ENCODE measurements around the gene NQO2. TPM values are rescaled to one million over a fixed set of nuclear protein-coding genes. Genes with fewer than 3 reads are reported as not detected.

The NQO2 gene
- polyA plus RNA-seq, 1 of the 3 experiments (the other 2 are of a cell fraction): 19.2 TPM

- no peak overlapping the region for H3K4me3 ChIP-seq (ENCODE audit: low read depth in 2 of 2, low read length in 1 of 2)
- H4K20me1 ChIP-seq (ENCODE audit: insufficient read depth): no peaks in the 10 kb centered on the region
- H3K9ac ChIP-seq: no peak overlapping the region
- H3K9me2 ChIP-seq: no peaks in the 10 kb centered on the region
- WGBS (ENCODE audit: low lambda C conversion rate): 93% methylated on average over 9 of the region's 11 CpGs
- DNase-seq: no peak
- peaks cover 0 to 14% of the 10 kb centered on the region in 2 experiments for H3K36me3 ChIP-seq (replicated peaks in 1 of 2; ENCODE audit: control insufficient read depth in 1 of 2, insufficient read depth in 2 of 2, low read length in 1 of 2)
- CTCF ChIA-PET: interaction anchor here (0.8 to 2.2 kb wide), 2 partner anchors 8 to 31 kb away, joined by 3 to 11 read pairs; no protein-coding TSS in a partner anchor
- no peak overlapping the region for H3K4me2 ChIP-seq
- H3K4me1 ChIP-seq (ENCODE audit: control insufficient read depth in 1 of 2, insufficient read depth in 2 of 2, low read depth in 1 of 2, low read length in 1 of 2): peaks cover 3 to 19% of the 10 kb centered on the region in 2 experiments; a peak in 3 of 4 replicates
- H3K27ac ChIP-seq (ENCODE audit: low read depth in 2 of 2, low read length in 1 of 2): no peak overlapping the region
- peaks cover 66% of the 10 kb centered on the region for H3K79me2 ChIP-seq (ENCODE audit: insufficient read depth)
- H3K27me3 ChIP-seq (ENCODE audit: insufficient read depth): no peaks in the 10 kb centered on the region
- H3K9me3 ChIP-seq: no peaks in the 10 kb centered on the region
- TF ChIP-seq GATA2 (CRISPR knock-in tag; IDR thresholded peaks at IDR 0.05) (no peak), TEAD4 (IDR thresholded peaks at IDR 0.05; ENCODE audit: borderline replicate concordance, insufficient read depth) (no peak), TAF1 (IDR thresholded peaks at IDR 0.05; ENCODE audit: borderline replicate concordance, low read depth, low read length) (no peak), EP300 (IDR thresholded peaks at IDR 0.05; ENCODE audit: borderline replicate concordance in 1 of 2, low read depth in 1 of 2, low read length in 1 of 2) (no peak), MXI1 (IDR thresholded peaks at IDR 0.05; ENCODE audit: low read depth, low read length) (no peak), YY1 (IDR thresholded peaks at IDR 0.05; ENCODE audit: low read depth) (no peak)
- peaks cover 20% of the 10 kb centered on the region for H3F3A ChIP-seq (replicated peaks; ENCODE audit: insufficient read depth)
- POLR2A ChIA-PET: interaction anchor here (1.4 kb wide), 1 partner anchor 14 kb away, joined by 3 read pairs; no protein-coding TSS in a partner anchor
- H2AFZ ChIP-seq (ENCODE audit: low read depth): no peak overlapping the region
Observed at GRCh38 chr6:2957696-2958330, 41.9 kb upstream of the NQO2 start.

DNA sequence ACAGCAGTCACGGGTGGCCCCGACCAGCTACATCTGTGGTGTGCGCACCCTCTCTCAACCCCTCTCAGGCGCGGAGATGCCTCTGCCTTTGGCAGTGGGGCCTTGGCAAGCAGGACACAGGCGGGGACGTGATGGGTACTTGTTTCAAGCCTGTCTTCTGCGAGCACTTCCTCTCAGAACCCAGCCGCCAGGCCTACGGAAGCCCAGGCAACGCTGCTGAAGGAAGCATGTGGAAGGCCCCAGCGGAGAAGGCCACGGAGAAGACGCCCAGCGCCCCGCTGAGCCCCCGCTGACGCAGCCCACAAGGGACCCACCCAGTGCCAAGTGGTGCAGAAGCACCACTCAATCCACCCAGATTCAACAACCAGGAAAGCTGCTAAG lies 41.4 kb upstream of the NQO2 start:
- Histone ChIP-seq H3K79me2 (ENCODE audit: insufficient read depth) (peaks cover 68% of the 10 kb centered on the region), H3K36me3 (replicated peaks in 1 of 2; ENCODE audit: control insufficient read depth in 1 of 2, insufficient read depth in 2 of 2, low read length in 1 of 2) (peaks cover 0 to 14% of the 10 kb centered on the region in 2 experiments), H3K4me3 (ENCODE audit: low read depth in 2 of 2, low read length in 1 of 2) (no peak overlapping the region), H3K27ac (ENCODE audit: low read depth in 2 of 2, low read length in 1 of 2) (no peak overlapping the region), H3K9ac (no peak overlapping the region), H4K20me1 (ENCODE audit: insufficient read depth) (no peaks in the 10 kb centered on the region), H2AFZ (ENCODE audit: low read depth) (no peak overlapping the region), H3K27me3 (ENCODE audit: insufficient read depth) (no peaks in the 10 kb centered on the region), H3K4me2 (no peak overlapping the region), H3K9me2 (no peaks in the 10 kb centered on the region), H3K4me1 (ENCODE audit: control insufficient read depth in 1 of 2, insufficient read depth in 2 of 2, low read depth in 1 of 2, low read length in 1 of 2) (peaks cover 0 to 15% of the 10 kb centered on the region in 2 experiments; a peak in 3 of 4 replicates), H3K9me3 (no peaks in the 10 kb centered on the region), H3F3A (replicated peaks; ENCODE audit: insufficient read depth) (peaks cover 15% of the 10 kb centered on the region)
- 95% methylated on average over 17 of the region's 18 CpGs for WGBS (ENCODE audit: low lambda C conversion rate)
- DNase-seq: no peak
- POLR2A ChIA-PET: no interaction called here
- CTCF ChIA-PET: interaction anchor here (2.2 kb wide), 1 partner anchor 31 kb away, joined by 11 read pairs; no protein-coding TSS in a partner anchor
- no peak for TF ChIP-seq USF1 (IDR thresholded peaks at IDR 0.05; ENCODE audit: borderline replicate concordance, low read depth)
- TF ChIP-seq TCF12 (IDR thresholded peaks at IDR 0.05): no peak
- TF ChIP-seq JUND (IDR thresholded peaks at IDR 0.05): no peak
- TF ChIP-seq CHD2 (IDR thresholded peaks at IDR 0.05; ENCODE audit: low read length, partially characterized antibody): no peak
- TF ChIP-seq, protein P1, sequence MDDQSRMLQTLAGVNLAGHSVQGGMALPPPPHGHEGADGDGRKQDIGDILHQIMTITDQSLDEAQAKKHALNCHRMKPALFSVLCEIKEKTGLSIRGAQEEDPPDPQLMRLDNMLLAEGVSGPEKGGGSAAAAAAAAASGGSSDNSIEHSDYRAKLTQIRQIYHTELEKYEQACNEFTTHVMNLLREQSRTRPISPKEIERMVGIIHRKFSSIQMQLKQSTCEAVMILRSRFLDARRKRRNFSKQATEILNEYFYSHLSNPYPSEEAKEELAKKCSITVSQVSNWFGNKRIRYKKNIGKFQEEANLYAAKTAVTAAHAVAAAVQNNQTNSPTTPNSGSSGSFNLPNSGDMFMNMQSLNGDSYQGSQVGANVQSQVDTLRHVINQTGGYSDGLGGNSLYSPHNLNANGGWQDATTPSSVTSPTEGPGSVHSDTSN (IDR thresholded peaks at IDR 0.05): no peak
- TF ChIP-seq GATA2 (CRISPR knock-in tag; IDR thresholded peaks at IDR 0.05): no peak
- no peak for TF ChIP-seq CTCF (IDR thresholded peaks at IDR 0.05)
- TF ChIP-seq NRF1 (IDR thresholded peaks at IDR 0.05; ENCODE audit: low read depth, low read length): no peak
- no peak for TF ChIP-seq MEF2A (IDR thresholded peaks at IDR 0.05; ENCODE audit: borderline replicate concordance, low read depth)
